MV-4-11 (cell line): ENCODE data around the gene ADGRG1.

Source experiments
- DNase-seq: peaks from one replicate; lab custom pipeline; 2025; lab: John Stamatoyannopoulos, UW

ADGRG1 gene

DNA sequence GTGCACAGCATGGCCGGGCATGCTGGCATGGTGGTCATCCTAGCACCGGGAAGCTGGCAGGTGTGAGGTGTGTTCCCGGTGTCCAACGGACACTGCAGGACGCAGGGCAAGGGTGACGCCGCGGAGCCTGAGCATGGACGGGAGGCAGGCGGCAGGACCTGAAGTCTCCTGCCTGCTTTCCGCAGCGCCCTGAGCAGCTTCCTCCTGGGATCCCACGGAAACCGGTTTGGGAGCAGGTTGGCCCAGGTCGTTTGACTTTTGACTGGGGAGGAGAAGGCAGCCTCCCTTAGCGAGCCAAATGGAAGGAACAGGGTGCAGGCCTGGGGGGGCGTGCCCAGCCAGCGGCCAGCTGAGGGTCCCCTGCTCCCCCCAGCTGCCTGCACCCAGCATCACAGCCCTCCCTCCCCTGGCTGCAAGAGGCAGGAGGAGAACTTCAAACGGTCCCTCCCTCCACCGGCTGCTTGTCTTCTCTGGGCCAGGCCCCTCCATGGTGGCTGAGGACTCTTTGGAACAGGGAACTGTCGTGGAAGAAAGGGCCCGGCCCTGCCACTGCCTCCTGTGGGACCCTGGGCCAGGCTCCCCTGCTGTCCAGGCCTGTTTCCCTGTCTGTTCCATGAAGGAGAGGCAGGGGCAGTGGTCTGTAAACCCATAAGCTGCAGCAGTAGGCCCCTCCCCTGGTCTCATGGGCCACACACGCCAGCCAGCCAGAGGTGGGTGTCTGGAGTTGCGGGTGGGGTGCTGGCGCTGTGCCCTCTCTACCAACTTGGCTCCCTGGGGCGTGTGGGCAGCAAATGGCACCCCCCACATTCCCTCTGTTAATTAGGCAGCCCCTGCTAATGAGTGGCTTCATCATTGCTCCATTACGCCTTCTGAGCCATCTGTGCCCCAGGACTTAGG, 7.8 kb upstream of the ADGRG1 start:
- no peak for DNase-seq

DNA sequence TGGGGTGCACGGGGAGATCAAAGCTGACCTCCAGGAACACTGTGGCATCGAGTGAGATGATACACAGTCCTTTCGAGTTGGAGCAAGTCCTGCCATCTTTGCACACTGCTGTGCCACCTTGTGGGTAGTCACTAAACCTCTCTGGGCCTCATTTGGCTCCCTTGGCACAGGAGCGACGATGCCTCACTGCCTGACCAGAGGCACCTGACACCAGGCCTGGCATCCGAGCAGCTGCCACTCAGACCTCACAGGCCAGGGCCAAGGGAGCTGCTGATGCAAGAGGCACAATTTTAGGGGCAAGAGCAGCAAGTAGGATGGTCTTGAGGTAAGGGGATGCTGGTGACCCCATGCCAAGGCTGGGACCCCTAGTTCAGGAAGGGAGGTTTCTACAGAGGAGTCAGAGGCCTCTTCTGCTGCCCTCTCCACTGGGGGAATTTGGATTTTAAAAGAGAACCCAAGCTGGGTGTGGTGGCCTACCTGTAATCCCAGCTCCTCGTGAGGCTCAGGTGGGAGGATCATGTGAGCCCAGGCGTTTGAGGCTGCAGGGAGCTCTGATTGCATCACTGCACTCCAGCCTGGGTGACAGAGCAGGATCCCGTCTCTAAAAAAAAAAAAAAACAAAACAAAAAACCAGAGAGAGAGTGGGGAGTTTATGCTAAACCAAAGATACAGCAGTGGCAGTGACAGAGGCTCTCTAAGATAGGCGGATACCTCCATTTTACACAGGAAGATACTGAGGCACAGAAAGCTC, 6.7 kb upstream of the ADGRG1 start:
- no peak for DNase-seq

DNA sequence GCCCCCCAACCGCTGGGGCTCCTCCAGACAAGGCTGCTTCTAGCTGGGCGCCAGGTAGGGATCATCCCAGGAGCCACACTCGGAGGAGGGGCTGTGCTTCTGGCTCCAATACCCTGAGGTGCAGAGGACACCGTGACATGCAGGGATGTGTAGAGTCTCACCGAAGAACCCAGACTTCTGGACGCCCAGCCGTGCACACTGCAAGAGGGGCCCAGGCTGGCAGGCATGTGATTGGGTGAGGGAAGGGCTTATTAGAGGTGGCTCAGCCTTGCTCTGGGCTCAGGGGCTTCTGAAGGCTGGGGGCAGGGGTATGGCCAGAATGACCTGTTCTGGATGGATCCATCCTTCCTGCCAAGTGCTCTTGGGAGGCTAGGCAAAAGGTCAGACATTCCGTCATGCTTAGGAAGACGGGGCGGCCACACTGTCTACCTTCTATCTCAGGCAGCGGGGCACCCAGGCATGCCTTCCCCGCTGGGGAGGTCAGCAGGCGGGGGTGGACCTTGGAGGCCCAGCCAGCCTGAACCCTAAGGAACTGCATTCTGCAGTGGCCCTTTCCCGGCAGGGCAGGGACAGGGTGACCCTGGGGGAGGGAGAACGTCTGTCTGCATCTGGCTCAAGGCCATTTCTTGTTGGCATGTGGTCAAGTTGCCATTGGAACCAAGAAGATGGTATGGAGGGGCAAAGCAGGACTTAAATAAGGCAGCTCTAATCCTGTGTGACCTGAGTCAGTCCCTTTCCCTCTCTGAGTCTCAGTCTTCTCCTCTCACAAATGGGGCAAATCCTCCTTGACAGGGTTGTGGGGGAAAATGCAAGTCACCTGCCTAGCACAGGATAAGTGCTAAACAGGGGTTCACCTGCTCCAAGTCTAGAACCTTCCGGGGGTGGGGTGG, 5.8 kb upstream of the ADGRG1 start:
- no peak for DNase-seq

DNA sequence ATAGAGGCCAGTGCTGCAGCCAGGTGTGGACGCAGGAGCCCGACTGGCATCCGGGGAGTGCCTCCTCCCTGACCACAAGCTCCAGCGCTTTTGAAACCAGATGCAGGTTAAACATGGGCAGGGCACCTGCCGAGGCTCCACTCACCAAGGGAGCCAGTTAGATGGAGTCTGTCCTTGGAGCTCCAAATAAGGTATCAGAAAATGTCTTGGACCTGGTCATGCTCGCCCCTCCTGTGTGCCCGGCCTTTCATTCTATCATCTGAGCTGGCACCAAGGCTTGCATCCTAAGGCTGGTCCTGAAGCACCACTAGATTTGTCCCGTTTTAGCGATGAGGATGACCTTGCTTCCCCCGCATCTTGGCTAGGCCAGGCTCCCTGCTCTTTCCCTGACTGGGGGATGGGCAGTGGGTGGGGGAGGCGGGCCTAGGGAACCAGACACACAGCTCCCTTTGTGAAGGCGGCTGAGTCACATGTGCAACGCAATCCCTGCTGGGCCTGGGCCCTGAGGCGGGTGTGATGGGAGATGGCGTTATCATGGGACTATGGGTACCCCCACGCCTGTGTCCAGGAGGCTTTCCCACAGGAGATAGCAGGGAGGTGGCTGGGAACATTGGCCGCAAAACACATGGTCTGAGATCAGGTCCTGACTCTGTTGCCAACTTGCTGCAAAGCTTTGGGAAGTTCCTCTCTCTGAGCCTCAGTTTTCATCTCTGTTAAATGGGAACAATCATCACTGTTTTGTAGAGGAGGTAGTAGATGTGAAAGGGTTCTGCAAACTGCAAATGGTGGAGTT, 5.0 kb upstream of the ADGRG1 start:
- no peak for DNase-seq

DNA sequence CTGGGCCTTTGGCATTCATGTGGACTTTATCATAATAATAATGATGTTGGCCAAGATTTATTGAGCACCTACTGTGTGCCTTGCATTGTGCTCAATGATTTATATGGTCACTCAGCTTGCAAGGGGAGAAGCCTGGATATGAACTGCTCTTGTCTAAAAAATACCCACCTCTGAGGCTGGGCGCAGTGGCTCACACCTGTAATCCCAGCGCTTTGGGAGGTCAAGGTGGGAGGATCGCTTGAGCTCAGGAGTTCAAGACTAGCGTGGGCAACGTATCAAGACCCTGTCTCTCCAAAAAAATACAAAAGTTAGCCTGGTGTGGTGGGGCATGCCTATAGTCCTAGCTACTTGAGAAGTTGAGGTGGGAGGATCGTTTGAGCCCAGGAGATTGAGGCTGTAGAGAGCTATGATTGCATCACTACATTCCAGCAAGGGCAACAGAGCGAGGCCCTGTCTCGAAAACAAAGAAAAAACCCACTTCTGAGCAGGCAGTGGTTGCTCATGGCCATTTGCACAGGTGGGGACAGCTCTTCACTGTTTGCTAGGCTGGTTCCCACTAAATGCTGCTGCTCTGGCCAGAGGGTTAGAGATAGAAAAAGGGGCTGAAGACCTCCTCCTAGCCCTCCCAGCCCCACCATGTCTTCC, 4.3 kb upstream of the ADGRG1 start:
- DNase-seq = no peak

DNA sequence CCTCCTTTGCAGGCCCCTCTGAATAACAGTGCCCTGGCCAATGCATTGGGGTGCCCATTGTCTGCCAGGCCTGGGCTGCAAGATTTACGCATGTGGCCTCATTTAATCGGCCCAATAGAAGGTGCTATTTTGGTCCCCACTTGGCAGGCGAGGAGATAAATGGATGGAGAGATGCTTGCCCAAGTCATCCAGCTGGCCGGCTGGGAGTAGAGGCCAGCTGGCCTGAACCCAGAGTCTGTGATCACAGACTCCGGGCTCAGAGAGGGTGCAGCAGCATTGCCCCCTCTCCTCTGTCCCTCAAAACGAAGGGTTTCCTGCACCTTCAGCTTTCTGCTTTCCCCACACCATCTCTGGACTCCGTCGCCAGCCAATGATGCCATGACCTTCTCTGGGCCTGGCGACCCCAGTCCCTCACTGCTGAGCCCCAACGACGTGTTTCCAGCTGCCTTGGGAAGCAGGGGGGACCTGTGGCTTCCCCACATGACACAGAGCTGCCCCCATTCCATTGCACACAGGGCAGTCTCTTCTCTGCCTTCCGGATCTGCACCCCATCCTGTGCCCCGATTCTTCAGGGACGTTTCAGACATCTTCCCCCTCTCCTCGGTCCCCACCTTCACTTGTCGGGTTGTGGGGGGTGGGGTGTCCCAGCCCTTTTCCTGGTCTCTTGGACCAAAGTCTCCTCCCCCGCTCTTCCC, 3.5 kb upstream of the ADGRG1 start:
- no peak for DNase-seq

DNA sequence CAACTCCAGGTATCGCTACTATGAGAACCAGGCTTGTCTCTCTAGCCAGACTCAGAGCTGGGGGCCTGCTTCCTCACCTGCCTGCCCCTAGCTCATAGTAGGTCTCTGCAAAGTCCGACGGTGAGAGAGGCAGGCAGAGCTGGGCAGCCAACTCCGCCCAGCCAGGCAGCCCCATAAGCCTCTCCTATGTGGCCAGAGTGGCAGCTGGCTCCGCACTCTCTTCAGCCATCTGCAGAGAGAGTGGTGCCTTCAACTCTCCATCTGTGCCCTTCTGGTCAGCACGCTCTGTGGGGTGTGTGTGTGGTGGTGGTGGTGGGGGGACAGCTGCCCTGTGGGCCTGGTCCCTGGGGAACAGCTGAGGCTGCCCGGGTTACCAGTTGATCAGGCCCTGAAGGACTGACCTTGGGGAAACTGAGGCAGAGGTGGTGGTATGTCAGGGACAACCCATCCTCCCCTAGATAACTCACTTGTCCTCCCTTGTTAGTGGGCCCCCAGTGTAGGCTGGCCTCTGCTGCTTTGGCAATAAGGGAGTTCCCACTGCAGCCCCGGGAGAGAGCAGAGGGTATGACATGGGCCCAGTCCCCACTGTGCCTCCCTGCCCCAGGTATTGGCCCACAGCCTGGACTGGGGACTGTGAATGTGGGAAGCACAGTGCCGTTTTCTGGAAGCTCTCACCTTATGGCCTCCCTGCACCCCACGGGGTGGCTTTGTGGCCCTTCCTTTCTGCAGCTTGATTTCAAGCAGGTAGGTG, 1.8 kb upstream of the ADGRG1 start:
- DNase-seq = no peak

DNA sequence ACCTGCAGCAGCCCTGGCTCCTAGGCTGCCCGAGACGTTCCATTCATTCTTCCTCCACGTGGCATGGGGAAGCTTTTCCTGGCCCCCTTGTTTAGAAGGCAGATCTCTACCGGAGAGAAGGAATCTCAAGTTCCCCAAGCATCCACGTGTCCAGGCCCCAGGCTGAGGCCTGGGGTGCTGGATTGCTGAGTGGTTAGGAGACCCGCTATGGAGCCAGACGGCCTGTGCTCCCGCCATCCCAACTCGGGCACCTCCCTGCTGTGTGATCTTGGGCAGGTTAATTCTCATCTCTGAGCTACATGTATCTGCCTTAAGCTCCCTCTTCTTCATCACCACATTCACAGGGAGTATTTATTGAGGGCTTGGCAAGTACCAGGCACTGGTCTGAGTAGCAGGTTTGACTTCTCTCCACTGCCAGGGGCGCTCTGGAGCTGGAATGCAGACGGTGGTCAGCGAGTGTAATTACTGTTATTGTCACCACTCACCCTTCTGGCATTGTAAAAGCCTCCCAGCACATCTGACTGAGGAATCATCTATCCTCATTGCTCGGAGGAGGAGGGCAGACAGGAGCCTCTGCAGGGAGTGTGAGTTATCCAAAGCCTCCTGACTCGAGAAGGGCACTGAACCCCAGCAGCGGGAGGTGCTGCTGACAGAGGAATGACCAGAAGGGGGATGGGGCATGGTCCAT, 1.1 kb upstream of the ADGRG1 start:
- no peak for DNase-seq

DNA sequence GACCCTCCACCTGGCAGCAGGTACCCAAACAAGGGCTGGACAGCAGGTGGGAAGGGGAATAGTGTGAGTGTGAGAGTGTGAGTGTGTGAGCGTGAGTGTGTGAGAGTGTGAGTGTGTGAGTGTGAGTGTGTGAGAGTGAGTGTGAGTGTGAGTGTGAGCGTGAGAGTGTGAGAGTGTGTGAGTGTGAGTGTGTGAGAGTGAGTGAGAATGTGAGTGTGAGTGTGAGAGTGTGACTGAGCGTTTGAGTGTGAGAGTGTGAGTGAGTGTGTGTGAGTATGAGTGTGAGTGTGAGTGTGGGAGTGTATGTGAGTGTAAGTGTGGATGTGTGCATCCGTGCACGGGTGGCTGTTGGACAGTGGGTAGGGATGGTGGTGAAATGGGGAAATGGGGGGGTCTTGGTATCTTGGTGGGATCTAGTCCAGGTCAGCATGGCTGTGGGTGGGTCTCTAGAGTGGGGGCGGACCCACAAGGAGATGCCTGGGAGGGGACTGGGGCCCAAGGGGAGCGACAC, 408 bp downstream of the ADGRG1 start:
- no peak for DNase-seq

DNA sequence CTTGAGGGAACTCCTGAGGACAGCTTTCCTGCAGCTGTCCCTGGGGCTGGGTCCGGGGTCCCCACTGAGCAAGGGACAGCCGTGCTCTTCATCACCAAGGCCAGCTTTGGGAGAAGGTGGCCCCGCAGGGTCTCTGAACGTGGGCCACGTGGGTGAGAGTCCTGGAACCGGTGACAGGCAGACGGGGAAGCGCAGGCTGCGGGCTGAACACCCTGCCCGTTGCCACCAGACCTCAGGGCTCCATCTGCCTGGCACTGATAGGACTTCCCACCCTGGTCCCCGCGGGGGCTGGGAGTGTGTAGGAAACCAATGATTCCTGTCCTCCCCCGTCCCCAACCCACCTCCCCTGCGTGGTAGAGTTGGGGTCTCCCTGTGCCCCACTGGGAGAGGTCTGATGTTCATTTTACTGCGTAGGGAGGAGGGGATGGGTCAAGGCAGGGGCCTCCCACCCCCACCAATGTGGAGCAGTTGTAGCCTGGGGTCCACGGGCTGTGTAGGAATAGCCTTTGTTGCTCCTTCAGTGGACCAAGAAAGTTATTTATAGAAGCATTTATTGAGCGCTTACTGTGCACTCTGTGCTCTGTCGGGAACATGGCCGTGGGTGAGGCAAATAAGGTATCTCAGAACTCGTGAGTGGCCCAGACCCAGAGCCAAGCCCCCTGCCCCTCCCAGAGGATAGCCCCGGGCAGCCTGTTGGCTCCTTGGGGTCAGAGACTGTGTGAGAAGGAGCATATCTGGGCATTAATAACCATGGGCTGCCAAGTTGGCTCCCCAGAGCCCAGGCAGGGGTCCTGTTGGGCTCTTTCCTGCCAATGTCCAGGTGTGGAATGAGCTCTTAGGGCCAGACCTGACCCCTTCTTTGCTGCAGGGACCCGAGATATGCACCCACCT, 1.3 kb downstream of the ADGRG1 start:
- DNase-seq = no peak

DNA sequence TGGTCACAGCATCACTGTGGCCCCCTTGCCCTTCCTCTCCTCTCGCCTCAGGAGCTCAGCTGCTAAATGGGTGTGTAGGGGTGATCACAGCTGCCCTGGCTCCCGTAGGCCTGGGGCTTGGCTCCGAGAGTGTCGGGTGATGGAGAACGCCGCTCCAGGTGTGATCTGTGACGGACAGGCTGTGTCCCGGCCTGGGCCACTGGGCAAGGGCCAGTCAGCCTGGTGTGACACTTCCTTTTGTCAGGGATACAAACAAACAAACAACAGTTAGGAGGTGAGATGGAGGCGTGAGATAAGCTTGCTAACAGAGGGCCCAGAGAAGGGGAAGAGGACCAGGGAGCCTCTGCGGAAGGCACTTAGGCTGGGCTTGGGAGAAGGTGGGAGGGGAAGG, 2.0 kb downstream of the ADGRG1 start:
- no peak for DNase-seq

DNA sequence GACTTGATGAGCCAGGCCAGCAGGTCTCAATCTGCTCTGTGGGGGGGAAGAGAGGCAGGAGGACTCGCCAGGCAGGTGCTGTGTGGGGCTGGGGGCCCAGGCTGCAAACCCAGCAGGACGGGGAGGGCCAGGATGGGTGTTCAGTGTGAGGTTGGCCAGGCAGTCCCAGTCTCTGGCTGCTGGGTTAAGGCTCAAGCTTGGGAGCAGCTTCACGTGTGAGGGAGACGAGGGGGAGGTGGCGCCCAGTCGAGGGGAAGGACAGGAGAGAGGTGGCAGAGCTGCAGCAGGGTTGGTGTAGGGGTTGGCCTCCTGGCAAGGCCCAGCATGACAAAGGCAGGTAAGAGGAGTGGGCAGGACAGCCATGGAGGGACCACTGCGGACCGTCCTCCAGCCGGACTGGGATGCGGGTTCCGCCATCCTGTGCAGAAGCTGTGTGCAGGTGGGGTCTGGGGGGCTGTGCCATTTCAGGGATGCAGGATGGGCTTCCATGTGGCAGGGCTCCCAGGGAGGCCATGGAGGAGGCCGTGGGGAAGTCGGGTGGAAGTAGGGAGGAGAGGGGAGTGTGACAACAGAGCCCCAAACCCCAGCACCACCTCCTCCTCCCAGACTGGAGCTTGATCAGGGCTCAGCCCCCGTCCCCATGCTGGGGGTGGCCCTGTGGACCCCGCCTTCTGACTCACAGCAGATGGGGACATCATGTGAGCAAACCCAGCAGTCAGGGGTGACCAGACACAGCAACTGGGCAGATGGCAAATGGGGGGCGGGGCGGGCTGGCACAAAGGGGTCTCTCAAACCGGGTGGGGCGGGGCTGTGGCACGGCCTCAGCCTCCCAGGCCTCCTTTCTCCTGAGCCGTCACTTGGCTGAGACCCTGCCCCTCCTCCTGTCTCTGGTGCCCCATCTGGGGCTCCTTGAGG, 2.8 kb downstream of the ADGRG1 start:
- no peak for DNase-seq

DNA sequence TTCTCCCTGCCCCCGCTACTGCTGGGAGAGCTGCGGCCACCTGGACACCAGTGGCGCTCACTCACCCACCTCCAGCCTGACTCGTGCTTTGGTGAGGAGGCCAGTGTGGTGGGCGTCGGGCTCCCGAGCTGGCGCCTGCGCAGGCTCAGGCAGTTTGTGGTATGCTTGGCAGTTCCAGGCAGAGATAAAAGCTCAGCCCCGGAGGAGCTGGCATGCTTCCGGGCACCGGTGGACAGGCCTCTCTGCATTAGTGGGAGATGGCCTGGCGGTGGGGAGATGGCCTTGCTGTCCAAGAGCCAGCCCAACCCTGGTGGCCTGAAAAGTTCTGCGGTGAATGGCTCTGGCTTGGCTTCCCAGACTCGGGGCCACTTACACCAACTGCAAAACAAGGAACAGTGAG, 4.1 kb downstream of the ADGRG1 start:
- DNase-seq = no peak

DNA sequence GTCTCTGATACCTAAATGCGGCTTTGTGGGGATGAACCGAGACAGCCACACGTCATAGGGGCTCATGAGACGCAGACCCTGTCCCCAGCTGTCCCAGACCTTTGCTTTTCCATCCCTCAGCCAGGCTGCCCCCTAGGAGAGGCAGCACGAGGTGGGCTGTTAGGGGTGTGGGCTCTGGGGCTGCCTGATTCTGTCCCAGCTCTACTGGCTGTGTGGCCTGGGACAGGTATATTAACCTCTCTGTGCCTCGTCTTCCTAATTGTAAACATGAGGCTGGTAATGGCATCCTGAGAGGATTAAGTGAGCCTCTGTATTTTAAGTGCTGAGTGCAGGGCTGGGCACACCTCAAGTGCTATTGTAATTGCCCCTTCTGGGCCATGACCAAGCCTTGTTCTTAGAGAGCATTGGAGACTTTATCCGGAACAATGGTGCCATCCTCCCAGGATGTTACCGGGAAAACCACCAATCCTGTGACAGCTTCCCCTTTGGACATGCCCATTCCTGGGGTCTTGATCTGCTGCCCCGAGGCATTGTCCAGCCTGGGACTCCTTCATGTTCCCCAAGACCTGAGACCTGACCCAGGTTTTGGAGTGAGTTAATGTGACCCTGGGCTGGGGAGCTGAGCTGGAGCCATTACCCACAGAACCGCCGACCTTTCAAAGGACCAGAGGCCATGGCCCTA, 5.1 kb downstream of the ADGRG1 start:
- no peak for DNase-seq

DNA sequence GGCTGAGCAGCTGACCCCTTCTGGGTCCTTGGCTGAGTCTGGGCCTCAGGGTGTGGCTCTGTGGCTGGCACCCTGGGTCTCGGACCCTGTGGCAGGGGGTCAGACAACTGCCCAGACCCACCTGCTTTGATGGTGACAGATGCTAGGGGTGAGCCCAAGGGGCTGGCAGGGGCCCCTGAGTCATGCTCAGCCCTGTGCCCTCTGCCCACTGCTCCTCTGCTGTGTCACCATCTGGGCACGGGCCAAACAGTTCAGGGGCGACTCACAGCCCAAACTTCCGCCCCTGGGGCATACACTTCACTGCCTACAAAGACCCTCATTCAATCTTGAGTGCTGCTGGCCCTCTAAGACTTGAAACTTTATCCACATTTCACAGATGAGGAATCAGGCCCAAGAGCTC, 5.7 kb downstream of the ADGRG1 start:
- DNase-seq = no peak
